ENCODE measurements around the gene NAT8.
"Not testable (repeated sequence)": the region's sequence is repeated elsewhere in the genome, so short reads cannot be mapped to it uniquely, and the experiment has no call there.

Gene NAT8

DNA sequence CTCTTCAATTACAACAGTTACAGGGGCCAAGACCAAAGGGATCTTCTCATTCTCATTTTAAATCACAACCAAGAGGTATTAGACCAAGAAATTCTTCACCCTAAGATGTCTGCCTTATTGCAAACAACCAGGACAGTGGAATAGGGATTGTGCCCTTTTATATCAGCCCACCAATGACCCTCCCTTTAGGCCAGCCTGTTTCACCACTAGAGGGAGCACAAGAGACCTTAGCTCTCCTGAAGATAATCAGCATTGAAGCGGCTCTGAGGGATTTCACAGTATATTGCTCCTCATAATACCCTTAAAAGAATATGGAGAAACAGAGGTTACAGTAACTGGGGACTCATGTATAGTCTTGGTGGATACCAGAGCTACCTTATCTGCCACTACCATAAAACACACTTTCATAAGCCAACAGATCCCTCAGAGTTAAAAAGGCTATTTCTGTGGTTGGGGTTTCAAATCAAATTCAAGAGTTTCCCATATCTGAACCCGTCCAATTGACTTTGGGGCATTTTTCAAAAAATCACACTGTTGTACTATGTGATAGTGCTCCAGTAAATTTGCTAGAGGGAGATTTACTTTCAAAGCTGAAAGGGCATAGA is 11.5 kb downstream of the NAT8 start:
- DNase-seq, result not testable (repeated sequence)

DNA sequence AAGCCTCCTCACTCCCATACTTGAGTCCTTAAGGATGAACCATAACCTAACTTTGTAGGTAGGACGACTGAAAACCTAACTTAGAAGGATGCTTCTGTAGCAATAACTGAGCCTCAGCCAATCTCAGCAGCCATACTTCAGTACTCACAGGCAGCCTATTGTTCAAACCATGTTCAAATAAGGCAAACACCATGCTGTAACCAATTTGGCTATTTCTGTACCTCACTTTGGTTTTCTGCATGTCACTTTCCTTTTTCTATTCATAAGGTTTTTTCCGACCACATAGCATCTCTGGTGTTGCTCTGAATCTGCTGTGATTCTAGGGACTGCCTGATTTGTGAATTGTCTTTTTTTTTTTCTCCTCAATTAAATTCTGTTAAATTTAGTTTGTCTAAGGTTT is 13.7 kb downstream of the NAT8 start:
- not testable (repeated sequence) for DNase-seq

DNA sequence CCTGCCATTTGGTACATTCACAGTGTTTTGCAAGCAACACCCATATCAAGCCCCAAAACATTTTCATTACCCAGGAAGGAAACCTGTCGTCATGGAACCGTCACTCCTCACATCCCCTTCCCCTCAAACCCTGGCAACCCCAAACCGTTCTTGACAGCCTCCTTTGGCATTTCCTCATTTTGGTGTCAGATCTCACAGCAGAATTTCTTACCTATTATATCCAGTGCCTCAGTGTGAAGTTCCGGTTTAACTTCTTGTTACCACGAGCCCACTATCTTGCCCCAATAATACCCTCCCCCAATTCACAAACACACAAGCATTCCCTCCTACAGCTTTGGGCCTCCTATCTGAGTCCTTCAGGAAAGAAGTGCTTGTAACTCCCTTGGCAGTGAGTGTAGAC is 16.0 kb downstream of the NAT8 start:
- not testable (repeated sequence) for DNase-seq

DNA sequence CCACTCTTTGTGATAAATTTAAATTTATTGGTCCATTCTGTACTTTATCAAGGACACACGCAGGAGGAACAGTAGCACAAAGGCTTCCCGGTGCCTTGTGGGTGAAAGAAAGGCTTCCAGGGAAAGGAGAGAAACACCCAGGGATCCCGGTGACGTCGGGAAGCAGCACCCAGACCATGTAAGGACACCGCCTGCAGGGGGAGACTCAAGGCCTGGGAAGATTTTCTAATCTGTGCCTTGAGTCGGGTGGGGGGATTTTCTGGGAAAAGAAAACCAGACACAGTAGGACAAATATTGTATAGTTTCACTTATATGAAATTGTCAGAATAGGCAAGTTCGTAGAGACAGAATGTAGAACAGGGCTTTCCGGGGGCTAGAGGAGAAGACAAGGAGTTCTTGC is 17.6 kb downstream of the NAT8 start:
- not testable (repeated sequence) for DNase-seq

DNA sequence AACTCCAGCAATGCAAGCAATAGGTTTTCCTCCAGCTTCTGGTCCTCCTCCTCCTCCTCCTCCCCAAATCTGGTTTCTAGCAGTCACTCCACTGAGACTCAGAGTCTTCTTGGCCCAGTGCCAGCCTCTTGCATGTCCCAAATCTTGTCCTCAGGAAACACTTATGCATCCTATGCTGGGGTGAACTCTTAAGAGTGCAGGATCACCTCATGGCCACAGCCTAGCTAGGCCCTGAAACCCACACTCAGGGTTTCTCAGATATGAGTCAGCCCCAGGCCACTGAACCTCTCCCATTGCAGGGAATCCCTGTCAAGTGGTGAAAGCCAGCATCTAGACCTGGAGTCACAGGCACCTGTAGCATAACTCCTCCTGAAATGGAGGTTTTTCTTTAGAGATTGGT is 18.2 kb downstream of the NAT8 start:
- DNase-seq, result not testable (repeated sequence)

DNA sequence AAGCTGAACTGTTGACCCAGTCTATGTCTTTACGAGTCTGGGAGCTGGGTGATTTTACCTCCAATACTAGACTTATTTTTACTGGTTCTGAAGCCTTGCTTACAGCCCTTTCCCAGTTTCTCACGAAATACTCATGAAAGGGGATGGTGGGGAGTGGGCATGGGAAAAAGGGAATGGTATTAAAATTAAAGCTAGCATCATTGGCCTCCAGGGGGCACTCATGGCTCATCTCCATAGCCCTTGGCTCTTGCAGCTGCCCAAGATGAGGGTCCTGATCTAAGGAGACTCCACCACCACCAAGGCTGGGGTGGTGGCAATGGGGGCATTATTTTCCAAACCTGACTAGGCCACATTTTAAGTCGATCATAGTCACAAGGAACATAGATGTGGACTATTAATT is 22.3 kb downstream of the NAT8 start:
- DNase-seq, result not testable (repeated sequence)

DNA sequence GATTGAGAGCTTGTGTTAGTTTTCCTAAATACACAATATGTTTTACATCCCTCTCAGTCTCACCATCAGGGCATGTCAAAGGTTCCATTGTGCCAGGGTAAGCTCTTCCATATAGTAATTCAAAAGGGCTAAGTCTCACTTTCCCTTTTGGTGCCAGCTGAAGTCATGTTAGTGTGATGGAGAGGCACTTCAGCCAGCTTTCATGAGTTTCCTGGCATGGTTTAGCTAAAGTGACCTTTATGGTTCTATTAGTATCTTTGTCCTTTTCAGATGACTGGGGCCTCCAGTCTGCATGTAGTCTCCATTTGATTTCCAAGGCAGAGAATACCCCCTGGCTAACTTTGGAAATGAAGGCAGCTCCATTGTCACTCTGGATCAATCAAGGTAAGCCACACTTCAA is 27.2 kb downstream of the NAT8 start:
- no peak for DNase-seq

DNA sequence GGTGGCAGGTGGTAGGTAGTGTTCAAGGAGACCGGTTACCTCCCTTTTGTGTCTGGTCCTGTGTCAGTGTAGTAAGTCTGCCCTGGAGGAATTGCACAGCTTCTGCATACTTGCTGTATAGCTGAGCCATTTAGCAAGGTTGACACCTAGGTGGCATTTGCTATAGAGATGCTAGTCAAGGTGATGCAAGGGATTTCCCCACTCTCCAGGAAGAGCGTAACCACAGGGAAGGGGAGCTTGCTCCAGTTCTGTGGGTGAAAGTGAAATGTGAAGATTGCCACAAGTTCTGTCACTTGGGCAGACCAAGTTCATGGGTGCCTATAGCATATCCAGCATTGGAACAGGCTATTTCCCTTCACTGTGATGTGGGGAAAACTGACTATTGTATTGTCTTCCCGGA is 28.1 kb downstream of the NAT8 start:
- DNase-seq, result no peak

DNA sequence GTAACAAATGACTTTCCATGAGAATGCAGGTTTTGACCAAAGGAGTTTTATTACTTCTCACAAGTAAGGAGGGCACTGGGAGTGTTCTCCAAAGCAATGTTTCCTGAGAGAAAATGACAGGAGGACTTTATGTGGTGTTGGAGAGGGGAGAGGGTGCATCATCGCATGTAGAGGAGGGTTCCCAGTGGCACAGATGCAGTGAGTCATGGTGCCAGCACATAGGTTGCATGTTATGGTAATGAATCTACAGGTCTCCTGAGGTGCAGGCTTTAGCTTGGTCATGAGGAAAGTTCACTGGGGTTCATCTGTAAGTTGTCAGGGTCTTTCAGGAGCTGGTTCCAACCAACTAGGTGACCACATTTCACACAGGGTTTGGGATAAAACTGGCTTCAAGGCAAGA is 30.4 kb downstream of the NAT8 start:
- DNase-seq, result no peak

DNA sequence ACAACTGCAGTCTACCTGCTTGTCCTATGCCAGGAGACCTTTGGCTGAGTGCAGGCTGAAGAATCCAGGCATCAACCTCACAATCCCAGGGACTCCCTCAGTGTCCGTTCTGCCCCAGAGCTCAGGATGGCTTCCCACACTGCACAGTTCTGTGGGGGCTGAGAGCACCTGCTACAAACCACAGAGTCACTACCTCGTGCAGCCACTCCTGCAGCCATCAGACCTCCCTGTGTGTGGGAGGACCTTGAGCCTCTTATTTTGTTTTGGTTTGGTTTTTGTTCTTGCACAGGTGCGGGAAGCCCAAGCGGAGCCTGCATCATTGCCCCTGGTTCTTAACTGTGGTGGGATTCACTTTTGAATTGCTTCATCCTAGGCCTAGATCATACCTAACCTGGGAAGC is 31.0 kb downstream of the NAT8 start:
- no peak for DNase-seq

DNA sequence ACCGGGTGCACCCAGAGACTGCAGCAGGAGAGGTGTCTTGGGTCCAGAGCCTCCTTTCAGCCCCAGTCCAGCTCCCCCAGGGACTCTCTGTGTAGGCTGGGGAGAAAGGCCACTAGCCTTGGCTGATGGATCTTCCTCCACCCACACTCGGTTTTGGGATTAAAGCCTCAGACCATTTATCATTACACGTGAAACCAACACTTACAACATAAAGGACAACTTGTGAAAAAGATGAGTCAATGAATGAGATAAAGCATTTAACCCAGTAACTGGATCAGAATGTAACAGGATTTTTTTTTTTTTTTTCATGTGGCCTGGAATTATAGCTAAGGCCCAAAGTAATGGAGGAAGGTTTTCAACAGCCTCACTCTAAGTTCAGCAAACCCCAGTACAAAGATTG is 32.1 kb downstream of the NAT8 start:
- DNase-seq, result no peak

DNA sequence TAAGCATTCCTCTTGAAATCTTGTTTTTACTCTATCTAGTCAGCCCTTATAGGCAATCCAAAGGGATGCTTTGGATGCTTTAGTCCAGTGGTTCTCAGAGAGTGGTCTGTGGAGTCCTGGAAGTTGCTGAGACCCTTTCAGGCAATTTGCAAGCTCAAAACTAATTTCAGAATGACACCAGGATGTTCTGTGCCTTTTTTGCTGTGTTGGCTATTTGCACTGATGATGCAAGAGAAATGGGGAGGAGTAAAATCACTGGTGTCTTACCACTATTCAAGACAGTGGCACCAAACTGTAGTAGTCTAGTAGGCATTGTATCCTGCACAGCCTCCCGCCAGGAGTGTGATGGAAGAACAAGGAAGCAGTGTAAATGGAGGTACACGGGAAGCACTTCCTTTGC is 37.6 kb downstream of the NAT8 start:
- DNase-seq, result not testable (repeated sequence)

DNA sequence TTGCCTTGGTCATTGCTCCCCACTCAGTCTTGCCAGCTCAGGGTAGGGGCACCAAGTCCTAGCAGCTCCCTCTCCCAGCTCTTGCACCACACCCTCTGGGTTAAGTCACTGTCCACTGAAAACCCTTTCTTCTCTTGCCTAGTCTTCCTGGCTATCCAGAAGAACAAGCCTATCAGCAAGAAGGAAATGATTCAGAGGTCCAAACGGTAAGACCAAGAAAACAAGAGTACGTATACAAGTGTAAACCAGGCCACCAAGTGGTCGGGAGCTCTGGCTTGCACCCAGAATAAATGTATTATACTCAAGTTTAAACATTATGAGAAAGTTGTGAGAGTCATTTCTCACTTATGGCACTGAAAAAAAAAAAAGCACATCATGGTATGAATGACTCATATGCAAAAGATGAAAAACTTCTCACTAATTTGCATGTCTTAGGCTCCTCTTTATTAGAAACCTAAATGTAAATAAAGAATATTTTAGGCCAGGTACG is 39.1 kb downstream of the NAT8 start:
- DNase-seq, result not testable (repeated sequence)

DNA sequence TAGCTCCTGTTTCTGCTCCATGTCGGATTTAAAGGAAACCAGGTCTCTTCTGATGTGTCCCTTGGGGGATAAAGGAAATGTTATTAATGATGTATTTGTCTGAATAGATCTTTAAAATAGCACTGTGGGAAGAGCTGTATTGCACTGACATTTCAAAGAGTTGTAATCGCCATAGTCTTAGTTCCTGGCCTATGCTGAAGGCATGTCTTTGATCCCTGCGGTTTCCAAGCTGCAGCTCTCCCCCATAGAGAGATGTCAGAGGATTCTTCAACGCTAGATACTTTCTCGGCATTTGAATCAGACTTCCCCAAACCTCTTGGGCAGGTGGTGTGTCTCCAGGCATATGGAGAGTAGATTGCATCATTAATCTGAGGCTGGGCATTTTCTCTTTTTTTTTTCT is 40.4 kb downstream of the NAT8 start:
- no peak for DNase-seq

DNA sequence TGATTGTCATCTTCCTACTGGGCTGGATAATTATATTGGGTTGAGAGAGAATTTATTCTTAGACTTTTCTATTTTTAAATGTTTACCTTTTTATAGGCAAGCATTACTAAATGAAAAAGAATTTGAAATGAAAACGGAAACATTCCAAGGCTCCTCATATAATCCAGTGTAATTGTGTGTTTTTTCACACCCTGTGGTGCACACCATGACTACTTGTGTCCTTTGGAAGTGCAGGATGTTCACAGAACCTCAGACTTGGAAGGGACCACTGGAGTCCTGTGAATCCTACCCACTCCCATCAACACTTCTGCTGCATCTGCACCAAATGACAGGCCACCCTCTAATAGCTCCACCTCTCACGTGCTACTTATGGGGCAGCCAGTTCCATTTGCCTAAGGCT is 48.0 kb downstream of the NAT8 start:
- no peak for DNase-seq

DNA sequence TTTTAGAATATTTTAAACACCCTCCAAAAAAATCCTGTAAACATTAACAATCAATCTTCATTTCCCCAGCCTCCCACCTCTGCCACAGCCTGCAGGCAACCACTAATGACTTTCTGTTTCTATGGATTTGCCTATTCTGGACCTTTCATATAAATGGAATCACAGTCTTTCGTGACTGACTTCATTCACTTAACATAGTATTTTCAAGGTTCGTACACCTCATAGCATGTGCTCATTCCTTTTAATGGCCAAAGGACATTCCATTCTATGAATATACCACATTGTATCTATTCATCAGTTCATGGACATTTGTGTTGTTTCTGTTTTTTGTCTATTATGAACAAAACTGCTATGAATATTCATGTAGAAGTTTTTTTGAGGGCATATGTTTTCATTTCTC is 48.5 kb downstream of the NAT8 start:
- DNase-seq, result no peak
